Left cardiac atrium (tissue), 4 donors: Measurements from ENCODE around the gene EPS8. TPM values are rescaled to one million over a fixed set of nuclear protein-coding genes. Genes with fewer than 3 reads are reported as not detected.

Source experiments
- ATAC-seq, 2 donors: fragments of 200-7000 bp; cut with Tn5 transposase; one replicate each; pipeline ENCODE4 v1.9.1; 2020; ENCODE audit warnings: mild to moderate bottlenecking in 2 of 2, moderate library complexity in 2 of 2
- DNase-seq: peaks from one replicate; pipeline ENCODE4 v3.0.0-alpha.2; 2020
- intact Hi-C, 2 donors: fragments of 100-400 bp; cut with DNase I; formaldehyde crosslinking; loops; one replicate each; pipeline versions ENCODE4 v1.14.1 to v1.15.1; 2022 to 2023
- total RNA-seq, 2 donors: library from RNA; stranded (reverse); fragmentation: NEBNext Ultra II Directional; extraction: Animal tissue kit (Norgen Biotek cat#: 25700); gene quantifications; one replicate each; pipeline ENCODE4 v1.2.1, GENCODE V29; 2021
- donor health status: DM: no; HTN: yes; CAD: no.
- donor health status: DM: no; HTN: yes; CAD: no; lungs with severe emphysema.
- donor health status: DM: yes; HTN: yes; CAD: no.
- donor health status: Dilated cardiomyopathy.

EPS8 gene
- total RNA-seq, 2 donors from 2014 or later = 46.0 to 46.9 TPM

DNA sequence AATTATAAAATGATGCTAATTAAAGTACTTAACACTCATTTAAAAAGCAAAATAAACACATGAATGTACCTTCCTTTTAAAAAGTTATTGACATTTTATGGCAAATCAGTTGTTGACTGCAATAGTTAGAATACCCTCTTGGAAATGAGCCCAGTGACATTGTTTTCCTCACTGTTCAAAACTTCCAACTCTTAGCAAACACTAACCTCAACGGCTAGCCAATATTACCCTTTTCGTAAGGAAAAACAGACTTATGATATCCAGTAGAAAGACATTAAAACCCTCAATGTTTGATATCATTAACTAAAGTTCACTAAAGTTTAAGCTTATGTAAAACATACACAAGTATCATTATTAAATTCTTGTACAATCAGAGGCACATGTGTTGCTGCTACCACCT lies 83.6 kb downstream of the EPS8 start:
- no peak for DNase-seq
- intact Hi-C loops = no loop called here
- ATAC-seq = no peak

DNA sequence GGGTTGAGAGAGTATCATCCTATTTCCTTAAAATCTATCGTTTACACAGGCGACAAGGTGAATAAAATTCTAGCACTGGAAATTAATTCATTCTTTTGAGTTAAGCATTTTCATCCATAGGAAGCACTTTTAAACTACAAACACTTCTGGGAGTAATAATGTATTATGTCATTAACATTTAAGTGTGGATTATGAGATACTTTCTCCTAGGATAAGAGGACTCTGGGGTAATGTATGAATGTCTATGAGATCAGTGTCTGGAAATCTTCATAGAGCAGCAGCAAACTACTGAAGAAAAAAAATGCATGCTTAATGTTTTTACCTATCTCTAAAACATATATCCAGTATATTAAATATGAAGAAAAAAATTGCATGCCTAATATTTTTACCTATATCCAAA lies 86.9 kb downstream of the EPS8 start:
- ATAC-seq = no peak
- no peak for DNase-seq
- intact Hi-C loops = loop anchor here in 1 of 2 donors (5.0 kb wide), 1 partner anchor 85 kb away; the partner anchor contains the start of gene EPS8

DNA sequence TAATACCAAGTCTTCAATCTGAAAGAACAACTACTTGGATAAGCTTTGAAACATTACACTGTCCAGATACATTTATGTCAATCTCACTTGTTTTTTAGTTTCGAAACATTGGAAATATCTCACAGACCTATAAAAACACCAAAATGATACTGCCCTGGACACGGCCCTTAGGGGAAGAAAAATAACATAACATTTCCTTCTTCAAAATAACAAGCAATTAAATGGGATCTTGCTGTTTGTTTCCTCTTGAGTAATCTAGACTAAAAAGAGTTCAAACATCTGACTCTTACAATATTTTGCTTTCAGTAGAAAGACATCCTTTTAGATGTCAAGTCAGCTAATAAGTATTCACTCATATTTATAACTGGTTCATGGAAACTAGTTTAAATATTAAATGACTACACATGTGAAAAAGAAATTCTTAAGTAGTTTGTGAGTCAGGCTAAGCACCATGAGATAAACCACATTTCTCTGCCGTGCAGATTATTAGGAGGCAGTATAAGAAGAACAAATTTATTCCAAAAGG lies 87.5 kb downstream of the EPS8 start:
- intact Hi-C loops = loop anchor here in 1 of 2 donors (5.0 kb wide), 1 partner anchor 86 kb away; the partner anchor contains the start of gene EPS8

DNA sequence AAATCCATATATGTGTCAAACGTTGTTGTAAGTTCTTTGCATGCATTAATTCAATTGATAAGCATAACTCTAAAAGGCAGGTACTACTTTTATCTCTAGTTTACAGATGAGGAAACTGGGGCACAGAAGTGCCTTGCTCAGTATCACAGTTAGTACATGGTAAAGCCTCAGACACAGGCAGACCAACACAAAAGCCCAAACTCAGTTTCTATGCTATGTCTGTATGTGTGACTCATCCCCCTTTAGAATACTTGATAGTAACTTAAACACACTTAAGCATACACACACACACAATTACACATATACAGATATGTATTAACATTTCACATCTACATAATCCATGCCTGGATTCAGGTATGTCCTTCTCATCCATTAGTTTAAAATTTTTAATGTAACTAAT lies 88.0 kb downstream of the EPS8 start:
- intact Hi-C loops = loop anchor here in 1 of 2 donors (5.0 kb wide), 1 partner anchor 86 kb away; the partner anchor contains the start of gene EPS8
- ATAC-seq = peak in 1 of 2 donors; percentile 36
- DNase-seq = no peak

More for the DNA sequence above, 87.5 kb downstream of the EPS8 start:
- ATAC-seq (peak; percentile 29 to 45), DNase-seq (no peak)

DNA sequence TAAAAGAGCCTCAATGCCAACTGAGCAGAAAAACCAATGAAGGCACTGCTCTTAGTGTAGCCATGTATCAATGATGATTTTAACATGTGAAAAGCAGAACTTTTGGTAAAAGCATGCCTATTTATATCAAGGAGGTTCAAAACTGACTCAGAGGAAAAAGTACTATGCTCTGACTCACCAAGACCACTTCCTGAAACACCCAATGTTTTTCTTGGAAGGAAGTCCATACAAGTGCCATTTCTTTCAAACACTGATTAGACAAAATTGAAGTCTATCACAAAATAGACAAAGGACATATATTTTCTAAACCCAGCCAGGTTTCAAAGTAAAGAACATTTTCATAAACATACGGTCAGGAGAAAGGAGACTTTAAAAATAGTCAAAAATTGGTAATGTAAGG lies 88.6 kb downstream of the EPS8 start:
- DNase-seq (no peak), ATAC-seq (peak; percentile 70 to 92)
- intact Hi-C loops = loop anchor here in 1 of 2 donors (5.0 kb wide), 1 partner anchor 87 kb away; the partner anchor contains the start of gene EPS8

DNA sequence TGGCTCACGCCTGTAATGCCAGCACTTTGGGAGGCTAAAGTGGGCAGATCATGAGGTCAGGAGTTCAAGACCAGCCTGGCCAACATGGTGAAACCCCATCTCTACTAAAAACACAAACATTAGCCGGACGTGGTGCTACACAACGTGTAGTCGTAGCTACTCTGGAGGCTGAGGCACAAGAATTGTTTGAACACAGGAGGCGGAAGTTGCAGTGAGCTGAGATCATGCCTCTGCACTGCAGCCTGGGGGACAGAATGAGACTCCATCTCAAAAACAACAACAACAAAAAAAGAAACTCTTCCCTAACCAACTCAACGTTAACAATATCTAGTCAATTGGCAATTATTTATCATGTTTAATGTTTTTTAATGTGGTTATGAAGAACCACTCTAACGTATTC lies 89.3 kb downstream of the EPS8 start:
- DNase-seq (no peak), ATAC-seq (no peak)
- intact Hi-C loops = loop anchor here (5.0 to 10.0 kb wide), 2 partner anchors 87 to 105 kb away; partner anchors contain the start of gene EPS8 (in 1 of the 2)

DNA sequence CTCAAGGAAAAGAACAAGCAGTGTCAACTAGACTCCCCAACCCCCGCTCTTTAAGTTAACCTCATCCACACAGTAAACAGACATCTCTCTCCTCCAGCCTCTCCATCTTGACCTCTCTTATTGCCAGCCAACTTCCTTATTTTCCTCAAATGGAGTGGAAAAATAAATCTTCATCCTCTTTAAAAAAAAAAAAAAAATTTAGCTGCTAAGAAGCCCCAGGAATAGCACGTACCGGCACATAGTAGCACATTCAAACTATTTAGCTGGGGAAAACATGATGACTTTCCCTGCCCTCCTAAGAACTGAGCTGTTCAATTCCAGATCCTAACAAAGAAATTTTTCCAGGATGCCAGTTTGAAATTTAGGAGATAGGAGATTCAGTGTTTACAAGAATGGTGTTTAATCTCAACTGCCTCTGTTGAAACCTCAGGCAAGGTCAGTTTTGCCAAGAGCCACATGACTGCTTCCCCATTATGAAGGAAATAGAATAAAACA lies 90.8 kb downstream of the EPS8 start:
- DNase-seq = no peak
- peak in 1 of 2 donors; percentile 7 for ATAC-seq
- intact Hi-C loops = loop anchor here (10.0 kb wide), 1 partner anchor 104 kb away; no protein-coding TSS in a partner anchor

DNA sequence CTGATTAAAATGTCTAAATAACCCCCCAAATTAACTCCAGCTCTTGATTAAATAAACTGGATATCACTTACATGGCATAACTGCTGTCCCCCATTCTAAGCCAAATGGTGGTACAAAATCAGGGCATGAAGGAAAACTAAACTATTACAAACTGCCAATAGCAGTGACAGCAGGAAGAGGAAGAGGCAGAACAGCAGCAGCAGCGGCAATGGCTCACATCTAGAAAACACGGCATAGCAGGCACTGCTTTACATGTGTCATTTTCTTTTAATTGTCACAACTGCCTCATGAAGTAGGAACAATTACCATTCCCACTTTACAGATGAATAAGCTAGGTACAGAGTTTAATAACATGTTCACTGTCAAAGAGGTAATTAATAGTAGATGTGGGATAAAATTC lies 92.0 kb downstream of the EPS8 start:
- intact Hi-C loops = loop anchor here (10.0 kb wide), 1 partner anchor 102 kb away; no protein-coding TSS in a partner anchor
- ATAC-seq (no peak), DNase-seq (no peak)

DNA sequence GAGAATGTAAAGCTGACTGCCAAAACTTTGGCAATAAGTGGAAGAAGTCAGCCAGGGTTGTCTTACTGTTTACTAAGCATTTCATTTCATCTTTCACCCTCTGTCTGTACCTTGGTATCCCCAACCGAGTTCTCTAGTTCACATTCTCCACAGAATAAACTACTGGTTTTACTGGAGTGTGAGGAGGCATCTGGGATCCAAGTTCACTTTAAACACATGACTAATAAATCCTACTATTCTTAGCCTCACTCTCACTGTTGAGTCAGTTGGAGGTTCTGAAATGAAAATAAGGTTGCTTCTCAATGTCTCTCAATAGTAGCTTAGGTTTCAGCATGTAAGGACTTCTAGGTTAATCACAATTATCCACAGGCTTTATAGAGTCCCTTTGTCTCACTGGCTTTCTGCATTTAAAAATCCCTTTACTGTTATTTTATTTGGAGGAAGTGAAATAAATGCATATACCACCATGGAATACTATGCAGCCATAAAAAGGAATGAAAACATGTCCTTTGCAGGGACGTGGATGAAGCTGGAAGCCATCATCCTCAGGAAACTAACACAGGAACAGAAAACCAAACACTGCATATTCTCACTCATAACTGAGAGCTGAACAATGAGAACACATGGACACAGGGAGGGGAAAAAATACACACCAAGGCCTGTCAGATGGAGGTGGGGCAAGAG lies 95.8 kb downstream of the EPS8 start:
- DNase-seq (no peak), ATAC-seq (no peak)
- intact Hi-C loops = loop anchor here (10.0 kb wide), 1 partner anchor 99 kb away; no protein-coding TSS in a partner anchor

DNA sequence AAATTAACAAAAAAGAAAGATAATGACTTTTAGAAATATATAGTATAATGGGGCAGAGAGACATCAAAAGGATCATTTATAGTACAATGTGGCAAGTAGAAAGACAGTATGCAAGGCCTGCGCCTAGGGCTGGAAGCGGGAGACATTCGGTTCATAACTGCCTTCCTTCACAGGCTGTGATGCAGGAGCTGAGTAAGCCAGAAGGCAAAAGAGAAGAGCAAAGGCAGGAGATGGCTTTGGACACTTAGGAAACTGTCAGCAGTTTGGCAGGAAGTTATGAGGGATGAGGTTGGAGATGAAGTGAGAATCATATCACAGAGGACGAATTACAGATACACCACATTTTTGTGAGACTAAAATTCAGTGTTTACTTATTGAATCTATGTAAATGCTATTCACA lies 97.8 kb downstream of the EPS8 start:
- DNase-seq (no peak), ATAC-seq (peak in 1 of 2 donors; percentile 57)
- intact Hi-C loops = loop anchor here (10.0 kb wide), 1 partner anchor 97 kb away; no protein-coding TSS in a partner anchor

DNA sequence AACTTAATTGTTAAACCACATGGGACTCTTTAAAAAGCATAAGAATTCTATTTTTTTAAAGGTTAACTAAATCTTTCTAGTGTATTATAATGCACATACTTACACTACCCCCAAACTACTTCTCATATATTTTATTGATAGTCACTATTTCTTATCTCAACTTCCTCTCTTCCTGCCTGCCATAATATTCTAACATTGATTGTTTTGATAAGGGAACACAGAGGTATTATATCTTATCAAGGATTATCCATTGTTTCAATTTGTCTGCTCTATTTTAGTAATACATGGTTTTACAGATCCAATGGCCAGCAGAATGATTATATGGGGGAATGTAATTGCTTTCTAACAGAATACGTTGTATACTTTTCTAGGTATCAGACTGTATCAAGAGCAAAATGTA lies 98.9 kb downstream of the EPS8 start:
- no peak for ATAC-seq
- no peak for DNase-seq
- intact Hi-C loops = loop anchor here (10.0 kb wide), 1 partner anchor 96 kb away; no protein-coding TSS in a partner anchor

DNA sequence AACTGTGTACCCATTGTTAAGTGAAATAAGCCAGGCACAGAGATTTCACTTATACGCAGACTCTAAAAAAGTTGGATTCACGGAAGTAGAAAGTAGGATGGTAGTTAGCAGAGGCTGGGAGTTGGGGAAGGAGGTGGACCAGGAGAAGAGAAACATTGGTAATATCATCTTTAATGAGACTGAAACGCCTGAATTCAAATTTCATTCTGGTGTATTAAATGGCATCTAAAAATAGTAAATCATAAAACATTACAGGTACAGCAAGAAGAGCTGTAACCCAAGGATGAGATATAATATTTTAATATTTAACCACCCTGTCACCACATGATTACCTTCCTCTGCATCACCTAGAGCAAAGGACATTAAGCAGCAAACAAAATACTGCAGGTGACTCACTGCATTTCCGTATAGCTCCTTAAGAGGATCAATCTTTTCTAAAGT lies 99.4 kb downstream of the EPS8 start:
- intact Hi-C loops = loop anchor here (10.0 kb wide), 1 partner anchor 95 kb away; no protein-coding TSS in a partner anchor
- DNase-seq = no peak
- ATAC-seq = no peak

DNA sequence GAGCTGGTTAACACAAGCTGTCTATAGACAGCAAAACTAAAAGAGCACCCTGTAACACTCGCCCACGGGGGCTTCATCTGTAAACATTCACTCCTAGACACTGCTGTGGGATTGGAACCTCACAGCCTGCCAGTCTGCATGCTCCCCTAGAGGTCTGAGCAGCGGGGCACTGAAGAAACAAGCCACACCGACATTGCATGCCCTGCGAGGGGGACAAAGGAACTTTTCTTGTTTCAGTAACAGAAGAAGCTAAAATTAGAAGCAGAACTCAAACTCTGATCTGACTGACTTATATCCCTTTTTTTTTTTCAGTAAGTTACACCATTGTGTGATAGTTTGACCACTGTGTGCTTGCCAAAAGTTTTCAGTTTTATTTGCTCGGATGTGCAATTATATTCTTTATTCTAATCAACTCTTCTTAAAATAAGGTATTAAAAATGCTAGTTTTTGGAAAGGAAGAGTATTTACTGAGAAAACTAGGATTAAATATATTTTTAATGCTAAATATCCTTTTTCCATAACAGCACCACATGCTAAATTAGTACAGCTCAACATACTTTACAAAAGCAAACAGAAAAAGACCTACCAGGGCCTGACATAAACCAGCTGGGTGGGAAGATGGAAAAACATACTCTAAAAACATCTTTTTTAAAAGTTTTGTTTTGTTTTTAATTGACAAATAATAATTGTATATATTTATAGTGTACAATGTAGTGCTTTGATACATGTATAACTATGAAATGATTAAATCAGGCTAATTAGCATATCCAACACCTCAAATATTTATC lies 100.2 kb downstream of the EPS8 start:
- intact Hi-C loops = no loop called here
- peak; percentile 58 to 82 for ATAC-seq
- DNase-seq = no peak

DNA sequence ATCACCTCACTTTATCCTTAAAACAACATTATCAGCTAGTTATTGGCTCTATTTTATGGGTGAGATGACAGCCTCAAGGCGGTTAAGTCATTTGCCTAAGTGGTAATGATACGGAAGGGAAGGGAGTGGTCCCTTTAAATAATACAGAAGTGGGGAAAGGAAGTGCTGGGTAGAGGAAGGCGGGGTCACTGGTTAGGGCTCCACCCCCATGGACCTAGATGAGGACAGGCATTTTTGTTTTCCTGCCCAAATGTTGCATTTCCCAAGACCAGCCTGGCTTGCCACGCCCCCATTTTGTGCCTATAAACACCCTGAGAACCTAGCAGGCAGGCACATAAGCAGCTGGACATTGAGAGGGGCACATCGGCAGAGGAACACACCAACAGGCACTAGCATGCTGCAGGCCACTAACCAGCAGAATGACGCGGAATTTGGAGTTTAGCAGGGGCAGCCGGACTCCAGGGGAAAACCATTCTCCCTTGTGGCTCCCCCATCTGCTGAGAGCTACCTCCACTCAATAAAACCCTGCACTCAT lies 100.9 kb downstream of the EPS8 start:
- peak; percentile 75 for DNase-seq
- peak; percentile 84 to 89 for ATAC-seq
- intact Hi-C loops = no loop called here

DNA sequence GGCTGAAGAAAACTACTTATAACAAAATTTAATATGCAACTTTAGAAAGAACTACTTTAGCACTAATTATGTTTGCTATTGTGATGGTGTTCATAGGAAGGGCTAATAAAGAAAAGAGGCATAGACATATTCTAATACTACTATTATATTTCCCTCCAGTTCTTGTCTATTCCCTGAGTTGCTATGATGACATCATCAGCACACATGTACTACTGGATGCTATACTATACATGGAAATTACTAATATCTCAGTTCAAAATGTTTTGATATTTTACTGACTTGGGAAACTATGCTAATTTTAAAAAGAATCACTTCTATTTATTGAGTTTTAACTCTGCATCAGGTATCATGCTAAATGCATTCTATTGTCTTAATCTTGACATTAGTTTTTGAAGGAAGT lies 101.6 kb downstream of the EPS8 start:
- ATAC-seq (no peak), DNase-seq (no peak)
- intact Hi-C loops = no loop called here

DNA sequence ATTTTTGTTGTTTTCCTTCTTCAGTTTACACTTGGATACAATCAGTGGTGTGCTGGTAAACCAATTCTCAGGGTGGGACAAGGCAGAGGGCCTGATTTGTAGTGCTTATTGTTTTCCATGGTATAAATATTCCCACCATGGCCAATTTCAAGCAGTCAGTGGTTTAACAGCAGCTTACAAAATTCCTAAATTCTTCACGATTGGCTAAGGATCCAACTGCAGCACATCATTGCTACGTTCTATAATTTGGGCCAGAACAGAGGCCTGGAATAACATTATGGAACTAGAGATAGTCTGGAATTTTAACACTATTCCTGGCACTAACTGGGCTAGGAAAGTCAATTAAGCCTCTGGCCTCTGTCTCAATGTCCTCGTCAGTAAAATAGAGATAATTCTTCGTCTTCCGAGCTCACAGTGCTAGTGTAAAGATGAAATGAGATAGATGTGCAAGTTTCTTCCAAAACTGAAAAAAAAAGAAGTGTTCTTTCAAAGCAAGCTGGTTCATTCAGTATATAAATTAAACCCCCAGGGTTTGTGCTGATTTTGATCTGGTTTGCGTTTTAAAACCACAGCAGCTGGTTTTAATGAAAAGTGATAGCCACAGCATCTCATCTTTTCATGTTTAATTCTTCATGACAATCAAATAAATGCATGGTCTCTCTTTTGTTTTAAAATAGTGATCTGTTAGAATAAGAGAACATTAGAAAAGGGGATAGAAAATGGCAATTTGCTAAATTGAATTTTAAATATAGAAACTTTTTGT lies 104.1 kb downstream of the EPS8 start:
- intact Hi-C loops = no loop called here
- no peak for ATAC-seq
- DNase-seq = no peak

DNA sequence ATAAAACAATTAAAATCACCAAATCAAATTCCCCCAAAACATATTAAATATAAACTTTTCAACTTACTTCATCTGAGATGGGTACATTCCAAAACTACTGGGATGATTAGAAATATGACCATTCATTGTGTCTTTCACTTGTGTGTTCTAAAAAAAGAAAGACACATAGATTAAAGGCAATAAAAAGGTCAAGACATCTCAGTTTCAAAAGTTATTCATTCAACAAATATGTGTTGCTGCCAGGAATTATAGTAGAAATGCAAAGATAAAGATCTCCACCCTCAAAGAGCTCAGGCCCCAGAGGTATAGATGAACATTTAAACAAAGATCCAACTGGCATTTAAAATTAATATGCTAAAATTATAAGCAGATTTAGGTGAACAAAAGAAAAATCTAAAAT lies 106.4 kb downstream of the EPS8 start:
- ATAC-seq (no peak), DNase-seq (no peak)
- intact Hi-C loops = no loop called here

DNA sequence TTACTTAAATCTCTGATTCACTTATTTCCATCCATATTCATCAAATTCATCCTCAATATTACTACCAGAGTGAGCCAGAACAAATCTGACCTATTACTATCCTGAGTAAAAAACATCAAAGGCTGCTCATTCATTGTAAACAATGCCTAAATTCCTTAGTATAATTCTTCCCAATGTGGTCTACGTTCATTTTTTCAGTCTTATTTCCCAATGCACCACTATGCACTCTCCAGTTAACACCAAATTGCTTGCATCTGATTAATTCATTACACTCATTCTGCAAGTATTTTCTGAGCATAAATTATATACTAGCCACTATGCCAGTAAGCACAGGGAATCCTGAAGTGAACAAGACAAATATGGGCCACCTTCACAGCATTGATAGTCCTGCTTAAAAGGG lies 110.0 kb downstream of the EPS8 start:
- DNase-seq = no peak
- no peak for ATAC-seq
- intact Hi-C loops = no loop called here
